Mononuclear cell (primary cell): Measurements from ENCODE around the gene BUB1. TPM values are rescaled to one million over a fixed set of nuclear protein-coding genes. Genes with fewer than 3 reads are reported as not detected.

ENCODE experiments used
- H3K27me3 ChIP-seq: 2 replicates; pipeline ENCODE4 v1.6.0; 2011; ENCODE audit warnings: low read length, control low read depth; ENCODE audit not compliant: insufficient read depth
- H3K4me1 ChIP-seq: 2 replicates; pipeline ENCODE4 v1.5.1; 2011; ENCODE audit warnings: mild to moderate bottlenecking, low read length, control low read depth; ENCODE audit not compliant: insufficient read depth
- H3K4me3 ChIP-seq: 2 replicates; pipeline ENCODE4 v1.5.1; 2011; ENCODE audit warnings: mild to moderate bottlenecking, low read length, moderate library complexity
- H3K9me3 ChIP-seq: 2 replicates; pipeline ENCODE4 v1.5.1; 2011; ENCODE audit warnings: low read depth, mild to moderate bottlenecking, control low read depth, low read length
- total RNA-seq: library from RNA; depleted of rRNA; stranded (reverse); fragments of >200 nt; gene quantifications from one replicate; pipeline ENCODE4 v1.2.3, GENCODE V29; 2012

Gene BUB1
- total RNA-seq, 1 donor, result 6.0 TPM

- Histone ChIP-seq H3K9me3 (no peaks in the 10 kb centered on the region), H3K4me1 (peaks cover 39% of the 10 kb centered on the region), H3K4me3 (peak overlapping the region; percentile 79), H3K27me3 (no peaks in the 10 kb centered on the region)
These were observed 834 bp upstream of the BUB1 start for GRCh38 chr2:110678457-110679336.

- Histone ChIP-seq H3K4me3 (no peak overlapping the region), H3K4me1 (peaks cover 39% of the 10 kb centered on the region), H3K27me3 (no peaks in the 10 kb centered on the region), H3K9me3 (no peaks in the 10 kb centered on the region)
These were observed 783 bp downstream of the BUB1 start for GRCh38 chr2:110677080-110677479.

GRCh38 chr2:110675679-110676078 lies 2.2 kb downstream of the BUB1 start:
- Histone ChIP-seq H3K27me3 (no peaks in the 10 kb centered on the region), H3K9me3 (no peaks in the 10 kb centered on the region), H3K4me3 (no peak overlapping the region)

GRCh38 chr2:110674620-110675555 lies 3.0 kb downstream of the BUB1 start:
- Histone ChIP-seq H3K9me3 (no peaks in the 10 kb centered on the region), H3K27me3 (no peaks in the 10 kb centered on the region), H3K4me1 (peaks cover 39% of the 10 kb centered on the region), H3K4me3 (no peak overlapping the region)

More at GRCh38 chr2:110675679-110676078, 2.2 kb downstream of the BUB1 start:
- H3K4me1 ChIP-seq, result peaks cover 39% of the 10 kb centered on the region

GRCh38 chr2:110673201-110673600 lies 4.7 kb downstream of the BUB1 start:
- H3K27me3 ChIP-seq, result no peaks in the 10 kb centered on the region
- H3K9me3 ChIP-seq, result no peaks in the 10 kb centered on the region
- H3K4me3 ChIP-seq, result no peak overlapping the region
- H3K4me1 ChIP-seq, result peaks cover 27% of the 10 kb centered on the region

- no peak overlapping the region for H3K4me3 ChIP-seq
- peaks cover 14% of the 10 kb centered on the region for H3K4me1 ChIP-seq
- H3K9me3 ChIP-seq, result no peaks in the 10 kb centered on the region
These were observed 7.0 kb downstream of the BUB1 start for GRCh38 chr2:110670826-110671225.

GRCh38 chr2:110669079-110669478 lies 8.8 kb downstream of the BUB1 start:
- no peaks in the 10 kb centered on the region for H3K27me3 ChIP-seq
- H3K9me3 ChIP-seq, result no peaks in the 10 kb centered on the region
- H3K4me3 ChIP-seq, result no peak overlapping the region
- no peaks in the 10 kb centered on the region for H3K4me1 ChIP-seq

More at GRCh38 chr2:110670826-110671225, 7.0 kb downstream of the BUB1 start:
- H3K27me3 ChIP-seq, result no peaks in the 10 kb centered on the region

GRCh38 chr2:110667071-110667470 lies 10.8 kb downstream of the BUB1 start:
- H3K27me3 ChIP-seq, result no peaks in the 10 kb centered on the region
- H3K4me1 ChIP-seq, result no peaks in the 10 kb centered on the region
- H3K9me3 ChIP-seq, result no peaks in the 10 kb centered on the region
- no peak overlapping the region for H3K4me3 ChIP-seq

- H3K27me3 ChIP-seq, result no peaks in the 10 kb centered on the region
- no peaks in the 10 kb centered on the region for H3K9me3 ChIP-seq
- no peak overlapping the region for H3K4me3 ChIP-seq
- no peaks in the 10 kb centered on the region for H3K4me1 ChIP-seq
These were observed 13.7 kb downstream of the BUB1 start for GRCh38 chr2:110664135-110664534.

- H3K9me3 ChIP-seq, result no peaks in the 10 kb centered on the region
- H3K4me1 ChIP-seq, result no peaks in the 10 kb centered on the region
- H3K27me3 ChIP-seq, result no peaks in the 10 kb centered on the region
- no peak overlapping the region for H3K4me3 ChIP-seq
These were observed 15.3 kb downstream of the BUB1 start for GRCh38 chr2:110662560-110662959.

- Histone ChIP-seq H3K27me3 (no peaks in the 10 kb centered on the region), H3K4me1 (no peaks in the 10 kb centered on the region), H3K9me3 (no peaks in the 10 kb centered on the region), H3K4me3 (no peak overlapping the region)
These were observed 17.3 kb downstream of the BUB1 start for GRCh38 chr2:110660558-110660957.

- H3K9me3 ChIP-seq, result no peaks in the 10 kb centered on the region
- no peaks in the 10 kb centered on the region for H3K27me3 ChIP-seq
- no peak overlapping the region for H3K4me3 ChIP-seq
- H3K4me1 ChIP-seq, result no peaks in the 10 kb centered on the region
These were observed 18.6 kb downstream of the BUB1 start for GRCh38 chr2:110659248-110659647.

- H3K4me1 ChIP-seq, result no peaks in the 10 kb centered on the region
- no peaks in the 10 kb centered on the region for H3K27me3 ChIP-seq
- no peaks in the 10 kb centered on the region for H3K9me3 ChIP-seq
- H3K4me3 ChIP-seq, result no peak overlapping the region
These were observed 20.0 kb downstream of the BUB1 start for GRCh38 chr2:110657724-110658305.

- Histone ChIP-seq H3K4me3 (no peak overlapping the region), H3K9me3 (no peaks in the 10 kb centered on the region), H3K27me3 (no peaks in the 10 kb centered on the region), H3K4me1 (no peaks in the 10 kb centered on the region)
These were observed 22.2 kb downstream of the BUB1 start for GRCh38 chr2:110655701-110656100.

GRCh38 chr2:110653861-110654260 lies 24.0 kb downstream of the BUB1 start:
- H3K9me3 ChIP-seq, result no peaks in the 10 kb centered on the region
- no peaks in the 10 kb centered on the region for H3K27me3 ChIP-seq
- no peaks in the 10 kb centered on the region for H3K4me1 ChIP-seq

More at GRCh38 chr2:110653861-110654260, 24.0 kb downstream of the BUB1 start:
- H3K4me3 ChIP-seq, result no peak overlapping the region
